Measurements from ENCODE around the gene CD40LG.

CD40LG gene

GRCh38 chrX:136660896-136661295 lies 12.9 kb downstream of the CD40LG start:
- TF ChIP-seq TCF12 (IDR thresholded peaks at IDR 0.05; ENCODE audit: low read depth), result no peak

GRCh38 chrX:136662104-136662503 lies 14.1 kb downstream of the CD40LG start:
- TF ChIP-seq CEBPB (IDR thresholded peaks at IDR 0.05), result no peak
- TF ChIP-seq EGR1 (IDR thresholded peaks at IDR 0.05), result no peak
- TF ChIP-seq REST (IDR thresholded peaks at IDR 0.05; ENCODE audit: low read depth), result no peak
- no peak for TF ChIP-seq TCF12 (IDR thresholded peaks at IDR 0.05; ENCODE audit: low read depth)
- TF ChIP-seq ZBTB7A (IDR thresholded peaks at IDR 0.05; ENCODE audit: low read depth), result no peak
- no peak for TF ChIP-seq FOXM1 (IDR thresholded peaks at IDR 0.05; ENCODE audit: borderline replicate concordance, low read depth)

GRCh38 chrX:136662976-136663375 lies 15.0 kb downstream of the CD40LG start:
- no peak for TF ChIP-seq CEBPB (IDR thresholded peaks at IDR 0.05)
- TF ChIP-seq CREB1 (IDR thresholded peaks at IDR 0.05; ENCODE audit: low read depth), result no peak
- TF ChIP-seq TEAD4 (IDR thresholded peaks at IDR 0.05), result no peak
- no peak for TF ChIP-seq MAX (IDR thresholded peaks at IDR 0.05)
- TF ChIP-seq REST (IDR thresholded peaks at IDR 0.05; ENCODE audit: low read depth), result no peak
- TF ChIP-seq NFIC (IDR thresholded peaks at IDR 0.05), result no peak
- TF ChIP-seq TCF12 (IDR thresholded peaks at IDR 0.05; ENCODE audit: low read depth), result no peak
- TF ChIP-seq ZBTB7A (IDR thresholded peaks at IDR 0.05; ENCODE audit: low read depth), result no peak
- no peak for TF ChIP-seq EGR1 (IDR thresholded peaks at IDR 0.05)
- no peak for TF ChIP-seq RAD21 (IDR thresholded peaks at IDR 0.05; ENCODE audit: low read depth)
- no peak for TF ChIP-seq TAF1 (IDR thresholded peaks at IDR 0.05; ENCODE audit: low read depth)
- TF ChIP-seq USF1 (IDR thresholded peaks at IDR 0.05), result no peak

GRCh38 chrX:136665258-136665900 lies 17.4 kb downstream of the CD40LG start:
- TF ChIP-seq RAD21 (IDR thresholded peaks at IDR 0.05; ENCODE audit: low read depth), result no peak
- no peak for TF ChIP-seq EP300 (IDR thresholded peaks at IDR 0.05; ENCODE audit: borderline replicate concordance)
- no peak for TF ChIP-seq CREB1 (IDR thresholded peaks at IDR 0.05; ENCODE audit: low read depth)
- TF ChIP-seq USF1 (IDR thresholded peaks at IDR 0.05), result no peak
- TF ChIP-seq TCF12 (IDR thresholded peaks at IDR 0.05; ENCODE audit: low read depth), result no peak
- TF ChIP-seq CEBPB (IDR thresholded peaks at IDR 0.05), result no peak
- no peak for TF ChIP-seq FOXM1 (IDR thresholded peaks at IDR 0.05; ENCODE audit: borderline replicate concordance, low read depth)
- TF ChIP-seq EGR1 (IDR thresholded peaks at IDR 0.05), result no peak
- no peak for TF ChIP-seq TEAD4 (IDR thresholded peaks at IDR 0.05)
- TF ChIP-seq TAF1 (IDR thresholded peaks at IDR 0.05; ENCODE audit: low read depth), result no peak
- no peak for TF ChIP-seq ZBTB7A (IDR thresholded peaks at IDR 0.05; ENCODE audit: low read depth)
- no peak for TF ChIP-seq MAX (IDR thresholded peaks at IDR 0.05)

- TF ChIP-seq TCF12 (IDR thresholded peaks at IDR 0.05; ENCODE audit: low read depth) (no peak), RAD21 (IDR thresholded peaks at IDR 0.05; ENCODE audit: low read depth) (no peak), REST (IDR thresholded peaks at IDR 0.05; ENCODE audit: low read depth) (no peak)
These were observed 18.1 kb downstream of the CD40LG start for GRCh38 chrX:136666088-136666487.

Data from Ishikawa (cell line).